NCI-H187 (cell line): Measurements from ENCODE around the gene GDAP2.

Source experiments
- DNase-seq, 2 experiments: peaks; one replicate each; lab custom pipeline; 2025; lab: John Stamatoyannopoulos, UW

The GDAP2 gene

DNA sequence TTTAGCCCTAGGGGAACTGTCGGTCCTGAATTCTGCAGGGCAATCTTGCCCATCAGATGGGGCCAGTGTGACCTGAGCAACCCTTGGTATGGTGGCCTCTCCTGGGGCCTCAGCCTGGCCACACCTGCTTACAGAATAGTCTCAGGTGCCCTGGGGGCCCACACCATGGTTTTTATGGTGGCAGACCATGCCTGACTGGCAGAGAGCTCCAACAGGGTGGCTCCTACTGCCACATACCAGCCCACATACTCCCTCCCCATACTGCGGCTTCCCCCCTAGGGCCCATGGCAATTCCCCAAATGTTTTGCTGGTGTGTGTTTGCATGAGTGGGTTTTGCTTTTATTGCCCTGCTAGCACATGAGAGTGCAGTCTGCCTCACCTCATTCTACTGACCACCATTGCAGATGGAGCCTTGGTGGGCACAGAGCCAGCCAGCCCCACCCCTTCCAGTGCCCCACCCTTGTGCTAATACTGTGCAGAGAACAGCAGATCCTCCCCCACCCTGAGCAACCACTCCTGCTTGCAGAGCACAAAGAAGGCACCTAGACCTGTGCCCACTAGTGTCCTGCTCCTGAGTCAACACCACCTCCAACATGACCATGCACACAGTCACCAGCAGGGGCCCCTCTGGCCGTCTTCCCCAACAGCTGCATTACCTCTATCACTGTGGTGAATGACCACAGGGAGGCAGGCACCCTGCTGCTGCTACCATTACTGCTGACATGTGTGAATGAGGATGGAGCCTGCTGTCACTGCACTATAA lies 86.8 kb downstream of the GDAP2 start:
- no peak for DNase-seq

GRCh38 chr1:117841117-117841650 lies 88.2 kb downstream of the GDAP2 start:
- DNase-seq = no peak

DNA sequence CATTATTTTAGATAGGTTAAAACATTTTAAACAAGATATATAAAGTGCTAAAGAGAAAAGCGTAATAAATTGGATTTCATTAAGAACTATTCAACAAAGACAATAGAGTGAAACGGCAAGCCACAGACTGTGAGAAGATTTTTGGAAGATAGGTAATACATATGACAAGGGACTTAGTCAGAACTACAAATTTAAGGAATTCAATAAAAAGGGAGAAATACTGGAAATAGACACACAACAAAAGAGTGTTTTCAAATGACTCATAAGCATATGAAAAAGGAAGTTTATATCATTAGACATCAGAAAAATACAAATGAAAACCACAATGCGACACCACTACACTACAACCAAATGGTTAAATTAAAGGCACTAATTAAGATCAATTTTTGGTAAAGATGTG lies 90.5 kb downstream of the GDAP2 start:
- DNase-seq = no peak

DNA sequence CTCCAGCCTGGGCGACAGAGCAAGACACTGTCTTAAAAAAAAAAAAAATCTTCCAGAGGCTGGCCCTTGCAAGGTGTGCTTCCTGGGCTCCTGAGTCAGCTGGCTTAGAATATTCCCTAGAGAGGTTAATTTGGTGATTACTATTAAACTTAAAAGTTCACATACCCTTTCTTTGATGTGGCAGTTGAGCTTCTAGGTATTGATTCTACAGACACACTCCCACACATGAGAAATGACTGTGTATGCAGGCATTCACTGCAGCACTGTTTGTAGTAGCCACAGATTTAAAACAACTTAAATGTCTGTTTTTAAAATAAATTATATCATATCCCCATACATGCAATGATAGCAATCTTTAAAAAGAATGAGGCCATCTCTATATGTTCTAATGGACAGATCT lies 93.4 kb downstream of the GDAP2 start:
- no peak for DNase-seq

DNA sequence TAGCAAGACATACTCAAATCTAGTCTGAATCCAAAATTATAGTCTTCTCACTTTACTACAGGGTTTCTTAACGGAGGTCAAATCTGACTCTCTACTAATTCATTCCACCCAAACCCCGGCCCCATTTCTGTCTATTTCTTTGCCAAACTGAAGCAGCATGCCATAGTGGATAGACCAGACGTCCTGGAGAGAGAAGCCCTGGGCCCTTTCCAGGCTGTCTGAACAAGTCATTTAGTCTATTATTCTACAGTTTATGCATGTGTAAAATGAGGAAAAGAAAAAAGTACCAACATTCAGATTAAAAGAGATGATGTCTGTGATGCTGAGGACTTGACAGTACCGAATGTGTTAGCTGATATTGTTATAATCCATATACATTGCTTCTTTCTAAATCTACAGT lies 95.0 kb downstream of the GDAP2 start:
- no peak for DNase-seq

DNA sequence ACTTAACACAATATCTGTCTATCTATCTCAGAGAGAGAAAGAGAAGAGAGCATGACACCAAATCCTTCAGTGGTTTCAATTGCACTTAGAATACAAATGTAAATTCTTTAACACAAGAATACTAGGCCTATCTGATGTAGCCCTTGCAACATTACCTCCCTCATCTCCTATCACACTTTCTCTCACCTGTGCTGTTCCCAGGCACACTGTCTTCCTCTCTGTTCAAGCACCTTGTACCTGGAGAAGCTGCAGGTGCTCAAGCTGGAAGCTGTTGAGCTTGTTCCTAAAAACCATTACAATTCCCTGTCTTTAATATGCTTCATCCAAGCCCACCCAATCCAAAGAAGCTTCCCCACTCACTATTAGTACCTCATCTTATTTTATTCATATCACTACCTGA lies 97.0 kb downstream of the GDAP2 start:
- no peak for DNase-seq

- DNase-seq = no peak
Observed at GRCh38 chr1:117830222-117830621, 99.2 kb downstream of the GDAP2 start.

- no peak for DNase-seq
Observed at GRCh38 chr1:117828201-117828600, 101.2 kb downstream of the GDAP2 start.

- no peak for DNase-seq
Observed at GRCh38 chr1:117826540-117827078, 102.8 kb downstream of the GDAP2 start.

- no peak for DNase-seq
Observed at GRCh38 chr1:117826119-117826518, 103.3 kb downstream of the GDAP2 start.

GRCh38 chr1:117825414-117825813 lies 104.0 kb downstream of the GDAP2 start:
- DNase-seq = no peak

DNA sequence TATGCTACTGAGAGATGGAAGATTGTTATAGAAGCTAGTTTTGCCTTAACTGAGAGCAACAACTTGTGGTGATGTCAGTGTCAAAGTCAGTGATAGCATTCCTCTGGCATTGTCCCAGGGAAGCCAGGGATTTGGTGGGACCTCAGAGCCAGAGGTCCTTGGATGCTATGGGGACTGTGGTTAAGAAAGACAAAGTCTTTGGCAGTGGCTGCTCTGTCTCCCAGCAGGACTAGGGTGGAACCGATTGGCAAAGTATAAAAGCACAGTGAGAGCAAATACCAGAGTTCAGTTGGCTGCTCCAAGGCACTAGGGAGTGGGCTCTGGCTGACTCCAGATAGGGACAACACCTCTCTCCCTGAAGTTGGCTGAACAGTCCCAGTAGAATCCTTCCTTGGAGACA lies 104.8 kb downstream of the GDAP2 start:
- DNase-seq = no peak

GRCh38 chr1:117821774-117822482 lies 107.5 kb downstream of the GDAP2 start:
- DNase-seq = no peak

GRCh38 chr1:117821382-117821755 lies 108.1 kb downstream of the GDAP2 start:
- DNase-seq = no peak

- DNase-seq = no peak
Observed at GRCh38 chr1:117820694-117821381, 108.6 kb downstream of the GDAP2 start.

DNA sequence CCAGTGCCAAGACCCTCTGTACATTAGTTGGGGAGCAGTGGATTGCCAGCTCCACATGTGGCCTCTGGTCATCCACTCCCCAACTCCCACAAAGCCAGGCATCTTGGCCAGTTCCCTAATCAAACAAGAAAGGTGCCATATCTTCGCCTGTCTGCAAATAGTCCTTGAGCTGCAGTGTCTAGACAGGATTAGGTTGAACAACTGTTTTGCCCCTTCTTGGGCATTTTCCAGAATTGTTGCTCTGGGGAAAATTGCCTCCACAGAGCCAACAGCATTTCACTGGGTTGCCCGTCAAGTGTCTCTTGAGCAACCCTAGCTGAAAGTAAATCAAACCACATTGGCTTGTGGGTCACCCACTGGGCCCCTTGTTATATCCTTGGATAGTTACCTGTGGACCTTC lies 109.3 kb downstream of the GDAP2 start:
- DNase-seq = no peak

DNA sequence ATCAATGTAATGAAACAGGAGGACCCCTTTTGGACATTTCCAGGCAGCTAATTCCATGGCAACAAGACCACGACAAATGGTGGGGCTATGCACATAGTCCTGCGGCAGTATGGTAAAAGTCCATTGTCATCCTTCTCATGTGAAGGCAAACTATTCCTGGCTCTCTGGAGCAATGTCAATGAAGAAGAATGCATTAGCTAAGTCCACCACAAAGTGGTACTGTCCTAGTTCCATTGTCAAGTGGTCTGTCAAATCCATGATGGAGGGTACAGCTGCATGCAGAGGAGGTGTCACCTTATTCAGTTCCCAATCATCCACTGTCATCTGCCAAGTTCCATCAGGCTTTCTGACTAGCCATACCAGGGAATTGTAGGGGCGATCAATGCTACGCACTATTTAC lies 110.1 kb downstream of the GDAP2 start:
- DNase-seq = no peak

DNA sequence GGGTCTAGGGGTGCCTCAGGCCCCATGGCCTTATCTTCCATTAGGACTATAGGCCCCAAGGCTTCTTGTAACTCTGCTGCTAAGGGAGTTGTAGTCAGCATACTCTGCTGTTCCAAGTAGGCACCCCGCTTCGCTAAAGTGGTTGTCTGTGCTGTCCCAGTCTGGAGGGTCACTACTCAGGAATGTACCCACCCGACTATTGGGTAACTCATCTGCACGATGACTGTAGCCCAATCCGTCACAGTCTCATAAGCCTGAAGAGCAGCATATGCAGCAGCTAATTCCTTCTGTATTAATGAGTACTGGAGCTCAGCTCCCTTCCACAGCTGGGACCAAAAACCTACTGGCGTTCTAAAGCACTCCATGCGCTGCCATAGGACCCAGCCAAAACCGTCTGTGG lies 111.0 kb downstream of the GDAP2 start:
- DNase-seq = no peak

- DNase-seq = no peak
Observed at GRCh38 chr1:117817629-117818028, 111.8 kb downstream of the GDAP2 start.

DNA sequence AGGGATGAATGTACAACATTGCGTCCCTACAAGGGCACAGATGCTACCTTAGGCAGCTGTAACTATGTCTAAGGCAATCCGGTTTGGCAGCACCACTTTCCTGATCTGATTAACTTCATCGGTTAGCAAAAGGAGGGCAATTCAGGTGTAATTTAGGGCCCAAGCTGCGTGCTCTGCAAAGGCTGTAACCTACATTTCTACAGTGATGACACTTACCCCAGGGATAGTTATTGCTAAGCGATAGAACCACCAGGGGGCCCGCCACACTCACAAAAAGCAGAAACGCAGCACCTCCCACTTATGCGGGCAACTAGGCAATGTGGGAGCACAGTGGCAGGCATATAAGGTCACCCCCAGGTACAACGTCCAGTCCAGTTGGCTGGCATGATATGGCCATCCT lies 113.5 kb downstream of the GDAP2 start:
- DNase-seq = no peak

GRCh38 chr1:117814856-117815797 lies 114.3 kb downstream of the GDAP2 start:
- no peak for DNase-seq
